H1 (cell line): ENCODE results near the gene PBX3.

ENCODE experiments used
- CTCF ChIP-seq, 3 experiments: IDR thresholded peaks; 1 replicate in 2 of 3; 2 replicates in 1 of 3; pipeline versions ENCODE4 v1.5.1 to v1.6.1; 2011; ENCODE audit warnings: low read length in 3 of 3, mild to moderate bottlenecking in 3 of 3, inconsistent platforms in 2 of 3, low read depth in 1 of 3, moderate library complexity in 1 of 3; ENCODE audit not compliant: insufficient read depth in 1 of 3; ENCODE audit errors: control extremely low read depth in 1 of 3
- GABPA ChIP-seq: IDR thresholded peaks from 2 replicates; pipeline ENCODE4 v1.6.1; 2011; ENCODE audit warnings: mild to moderate bottlenecking, low read length, moderate library complexity, borderline replicate concordance; ENCODE audit not compliant: insufficient read depth
- KDM1A ChIP-seq: fragments of 200-600, 300-600 bp; sonication (generic); IDR thresholded peaks from 2 replicates; pipeline ENCODE4 v1.7.1; 2016; ENCODE audit warnings: mild to moderate bottlenecking, low read length, borderline replicate concordance
- KDM5A ChIP-seq: fragments of 200-600 bp; IDR thresholded peaks from 2 replicates; pipeline ENCODE4 v1.7.1; 2012; ENCODE audit warnings: mild to moderate bottlenecking, low read length, inconsistent platforms, mixed read lengths
- POLR2A ChIP-seq, 2 experiments: IDR thresholded peaks; 1 replicate in 1 of 2; 2 replicates in 1 of 2; pipeline ENCODE4 v1.6.1; 2011; ENCODE audit warnings: low read depth in 2 of 2, low read length in 2 of 2, mild to moderate bottlenecking in 2 of 2; ENCODE audit errors: control extremely low read depth in 1 of 2
- TAF7 ChIP-seq: optimal IDR thresholded peaks from 2 replicates; pipeline ENCODE3; 2011; ENCODE audit warnings: low read depth, mild to moderate bottlenecking, inconsistent platforms, low read length, moderate library complexity, borderline replicate concordance

GRCh38 chr9:125972012-125972729 lies 225.0 kb downstream of the PBX3 start:
- TF ChIP-seq KDM1A (no peak), CTCF (IDR thresholded peaks at IDR 0.05; ENCODE audit: control extremely low read depth in 1 of 3, insufficient read depth in 1 of 3, low read depth in 1 of 3, low read length in 3 of 3) (no peak), KDM5A (no peak), GABPA (no peak), POLR2A (IDR thresholded peaks at IDR 0.05; ENCODE audit: control extremely low read depth in 1 of 2, low read depth in 2 of 2, low read length in 2 of 2) (no peak), TAF7 (no peak)
